Spinal cord (tissue), 10 donors: Measurements from ENCODE around the gene GSKIP. TPM values are rescaled to one million over a fixed set of nuclear protein-coding genes. Genes with fewer than 3 reads are reported as not detected.

ENCODE experiments used
- DNase-seq, 6 donors: peaks; one replicate each; pipeline versions ENCODE4 v3.0.0 to v3.0.0-alpha.2; 2013 to 2015; ENCODE audit warnings: low spot score in 6 of 6, low read depth in 4 of 6
- H3K27ac ChIP-seq: one replicate; pipeline ENCODE4 v1.5.1; 2013; ENCODE audit warnings: low read depth, low read length, control low read depth
- H3K27me3 ChIP-seq: one replicate; pipeline ENCODE4 v1.6.1; 2013; ENCODE audit warnings: low read length; ENCODE audit not compliant: control insufficient read depth, insufficient read depth
- H3K36me3 ChIP-seq: one replicate; pipeline ENCODE4 v1.6.1; 2013; ENCODE audit warnings: low read length; ENCODE audit not compliant: control insufficient read depth, insufficient read depth
- H3K4me1 ChIP-seq: one replicate; pipeline ENCODE4 v1.6.1; 2013; ENCODE audit warnings: low read length; ENCODE audit not compliant: control insufficient read depth, insufficient read depth
- H3K4me3 ChIP-seq: one replicate; pipeline ENCODE4 v1.5.1; 2013; ENCODE audit warnings: low read depth, low read length, control low read depth
- H3K9me3 ChIP-seq: one replicate; pipeline ENCODE4 v1.6.1; 2013; ENCODE audit warnings: low read length; ENCODE audit not compliant: control insufficient read depth, insufficient read depth
- WGBS: methylation state at CpG from one replicate; pipeline ENCODE4 v1.1.5; 2013; ENCODE audit warnings: missing lambda C conversion rate; ENCODE audit not compliant: insufficient coverage; 5-methylcytosine and 5-hydroxymethylcytosine counted together
- polyA plus RNA-seq, 2 donors: library from polyadenylated mRNA; unstranded; fragments of 120-200 nt; gene quantifications; one replicate each; pipeline ENCODE4 v1.2.1, GENCODE V29; 2013; ENCODE audit not compliant: insufficient read length in 2 of 2
- total RNA-seq, 2 donors: library from RNA; depleted of rRNA in 1 of 2; stranded (reverse); fragments of 120-200 nt in 1 of 2; fragments of >200 nt in 1 of 2; gene quantifications; one replicate each; pipeline versions ENCODE4 v1.2.3 to v1.2.4, GENCODE V29; 2013 to 2014
- donor health status: healthy.

Gene GSKIP
- total and polyA plus RNA-seq, 4 donors = 20.1 to 41.7 (median 23.3) TPM

DNA sequence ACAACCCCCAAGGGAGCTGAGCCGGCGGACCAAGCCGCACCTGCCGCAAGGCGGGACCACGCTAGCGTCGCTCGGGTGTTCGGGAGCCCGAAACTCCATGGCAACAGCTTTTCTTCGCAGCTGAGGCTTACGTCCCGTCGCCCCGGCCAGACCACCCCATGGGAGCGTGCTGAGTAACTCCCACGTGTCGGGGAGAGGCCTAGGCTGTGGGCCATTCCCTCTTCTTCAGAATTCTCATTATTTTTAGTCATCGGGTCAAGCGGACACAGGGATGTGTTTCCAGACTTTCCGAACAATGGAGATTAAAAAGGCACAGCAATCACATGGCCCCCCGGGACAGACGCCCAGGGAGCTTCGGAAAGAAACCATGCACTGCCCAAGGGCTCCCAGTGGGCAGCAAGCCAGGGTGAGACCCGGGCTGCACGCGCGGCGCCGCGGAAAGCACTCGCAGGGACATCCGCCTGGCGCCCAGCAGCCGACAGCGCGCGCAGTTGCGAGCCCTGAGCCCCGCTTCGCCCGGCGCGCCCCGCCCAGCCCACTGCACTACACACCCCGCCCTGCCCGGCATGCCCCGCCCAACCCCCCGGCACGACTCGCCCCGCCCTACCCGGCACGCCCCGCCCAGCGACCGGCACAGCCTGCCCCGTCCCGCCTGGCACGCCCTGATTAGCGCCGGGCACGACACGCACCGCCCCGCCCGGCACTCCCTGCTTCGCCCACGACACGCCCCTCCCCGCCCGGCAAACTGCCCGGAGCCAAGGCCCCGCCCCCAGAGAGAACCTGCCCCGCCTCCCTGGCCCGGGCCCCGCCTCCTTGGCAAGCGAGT, 28.2 kb downstream of the GSKIP start:
- 0% methylated on average over 70 of the region's 79 CpGs for WGBS
- DNase-seq = peak; percentile 62 to 96 (median 82)
- H3K27me3 ChIP-seq = peaks cover 4% of the 10 kb centered on the region
- no peaks in the 10 kb centered on the region for H3K36me3 ChIP-seq
- no peak overlapping the region for H3K27ac ChIP-seq
- peaks cover 20% of the 10 kb centered on the region for H3K4me1 ChIP-seq
- H3K4me3 ChIP-seq = peak overlapping the region; percentile 60
- H3K9me3 ChIP-seq = no peaks in the 10 kb centered on the region

DNA sequence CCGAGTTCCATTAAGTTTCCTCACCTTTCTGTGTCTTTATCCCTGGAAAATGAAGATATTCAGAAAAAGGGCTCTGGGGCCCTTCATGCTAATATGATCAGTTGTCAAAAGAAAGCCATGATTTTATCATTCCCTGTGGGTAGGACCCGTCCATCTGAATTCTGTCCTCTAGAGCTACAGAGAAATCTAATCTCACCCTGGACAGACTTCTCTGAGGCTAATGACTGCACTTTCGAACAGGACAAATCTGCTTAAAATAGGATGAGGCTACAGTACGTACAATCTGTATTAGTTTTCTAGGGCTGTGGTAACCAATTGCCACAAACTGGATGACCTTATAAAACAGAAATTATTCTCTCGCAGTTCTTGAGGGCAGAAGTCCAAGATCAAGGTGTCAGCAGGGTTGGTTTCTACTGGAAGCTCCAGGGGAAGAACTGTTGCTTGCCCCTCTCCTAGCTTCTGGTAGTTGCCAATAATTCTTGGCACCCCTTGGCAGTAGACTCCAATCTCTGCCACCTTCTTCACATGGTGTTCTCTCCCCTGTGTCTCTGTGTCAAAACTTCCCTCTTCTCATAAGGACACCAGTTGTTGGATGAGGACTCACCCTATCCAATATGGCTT, 29.9 kb downstream of the GSKIP start:
- no peak overlapping the region for H3K4me3 ChIP-seq
- WGBS = 84% methylated on average over 3 of the region's 5 CpGs
- H3K9me3 ChIP-seq = no peaks in the 10 kb centered on the region
- H3K27me3 ChIP-seq = peaks cover 4% of the 10 kb centered on the region
- H3K27ac ChIP-seq = no peak overlapping the region
- H3K36me3 ChIP-seq = no peaks in the 10 kb centered on the region
- no peak for DNase-seq
- peaks cover 20% of the 10 kb centered on the region for H3K4me1 ChIP-seq

DNA sequence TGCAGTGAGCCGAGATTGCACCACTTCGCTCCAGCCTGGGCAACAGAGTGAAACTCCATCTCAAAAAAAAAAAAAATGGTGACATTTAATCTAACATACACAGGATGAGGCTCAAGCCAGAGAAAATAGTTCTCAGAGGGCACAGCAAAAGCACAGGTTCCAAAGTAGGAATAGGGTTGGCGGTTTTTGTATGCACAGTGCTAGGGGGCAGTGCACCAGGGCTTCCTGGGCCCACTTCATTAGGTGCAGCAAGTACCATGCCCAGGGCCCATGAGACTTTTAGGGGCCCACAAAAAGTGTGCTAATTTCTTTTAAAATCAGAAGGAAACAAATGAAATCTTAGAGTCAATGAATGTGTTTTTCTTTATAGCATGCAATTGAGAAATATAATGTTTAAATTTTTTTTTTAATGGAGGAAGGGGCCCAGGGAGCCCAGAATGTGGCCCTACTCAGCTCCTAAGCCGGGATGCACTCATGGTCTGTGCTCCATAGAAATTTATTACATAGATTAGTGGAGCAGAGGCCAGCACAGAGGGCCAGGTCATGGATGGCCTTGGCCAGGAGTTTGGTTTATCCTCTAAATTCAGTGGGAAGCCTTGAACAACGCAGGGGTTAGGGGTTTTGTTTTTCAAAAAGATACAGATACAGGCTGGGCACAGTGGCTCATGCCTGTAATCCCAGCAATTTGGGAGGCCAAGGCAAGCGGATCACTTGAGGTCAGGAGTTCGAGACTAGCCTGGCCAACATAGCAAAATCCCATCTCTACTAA, 30.9 kb downstream of the GSKIP start:
- DNase-seq = no peak
- H3K27ac ChIP-seq = no peak overlapping the region
- no peaks in the 10 kb centered on the region for H3K36me3 ChIP-seq
- WGBS = 94% methylated on average over 5 of the region's 7 CpGs
- H3K4me3 ChIP-seq = no peak overlapping the region
- H3K4me1 ChIP-seq = peaks cover 20% of the 10 kb centered on the region
- peaks cover 4% of the 10 kb centered on the region for H3K27me3 ChIP-seq
- H3K9me3 ChIP-seq = no peaks in the 10 kb centered on the region

DNA sequence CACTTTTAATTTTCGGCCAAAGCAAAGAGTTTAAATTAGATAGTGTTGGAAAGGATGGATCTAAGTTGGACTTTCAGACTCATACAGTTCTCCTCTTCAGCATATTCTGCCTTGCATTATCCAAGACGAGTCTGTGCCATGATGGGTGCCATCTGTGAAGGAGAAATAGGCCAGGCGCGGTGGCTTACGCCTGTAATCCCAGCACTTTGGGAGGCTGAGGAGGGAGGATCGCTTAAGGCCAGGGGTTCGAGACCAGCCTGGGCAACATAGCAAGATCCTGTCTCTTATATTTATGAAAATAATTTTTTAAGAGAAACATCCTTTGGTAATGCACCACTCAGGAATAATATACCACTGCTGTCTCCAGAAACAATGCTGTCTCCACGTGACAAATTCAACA, 35.1 kb downstream of the GSKIP start:
- H3K9me3 ChIP-seq = no peaks in the 10 kb centered on the region
- no peak for DNase-seq
- H3K4me3 ChIP-seq = no peak overlapping the region
- H3K27me3 ChIP-seq = no peaks in the 10 kb centered on the region
- no peaks in the 10 kb centered on the region for H3K4me1 ChIP-seq
- no peaks in the 10 kb centered on the region for H3K36me3 ChIP-seq
- no CpG with 5 or more reads among the region's 8 CpGs for whole genome bisulfite sequencing
- no peak overlapping the region for H3K27ac ChIP-seq

DNA sequence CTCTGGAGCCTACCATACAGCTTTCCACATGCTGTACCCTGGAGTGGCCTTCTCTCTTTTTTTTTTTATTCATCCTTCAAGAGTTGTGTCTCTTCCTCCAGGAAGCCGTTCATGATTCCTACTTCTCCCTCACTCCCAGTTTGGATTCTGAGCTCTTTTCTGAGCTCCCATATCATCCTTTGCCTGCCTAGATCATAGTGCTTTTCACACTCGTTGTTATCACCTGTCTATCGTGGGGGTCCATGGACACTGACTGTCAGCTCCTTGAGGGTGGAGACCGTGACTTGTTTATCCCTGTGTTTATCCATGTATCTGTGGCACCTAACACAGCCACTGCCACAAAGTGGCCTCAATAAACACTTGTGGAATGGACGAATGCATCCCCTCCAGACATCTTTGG, 35.6 kb downstream of the GSKIP start:
- Histone ChIP-seq H3K4me1 (no peaks in the 10 kb centered on the region), H3K27ac (no peak overlapping the region), H3K27me3 (no peaks in the 10 kb centered on the region), H3K4me3 (no peak overlapping the region), H3K36me3 (no peaks in the 10 kb centered on the region), H3K9me3 (no peaks in the 10 kb centered on the region)
- WGBS = 93% methylated on average over 5 of the region's 5 CpGs
- DNase-seq = no peak

DNA sequence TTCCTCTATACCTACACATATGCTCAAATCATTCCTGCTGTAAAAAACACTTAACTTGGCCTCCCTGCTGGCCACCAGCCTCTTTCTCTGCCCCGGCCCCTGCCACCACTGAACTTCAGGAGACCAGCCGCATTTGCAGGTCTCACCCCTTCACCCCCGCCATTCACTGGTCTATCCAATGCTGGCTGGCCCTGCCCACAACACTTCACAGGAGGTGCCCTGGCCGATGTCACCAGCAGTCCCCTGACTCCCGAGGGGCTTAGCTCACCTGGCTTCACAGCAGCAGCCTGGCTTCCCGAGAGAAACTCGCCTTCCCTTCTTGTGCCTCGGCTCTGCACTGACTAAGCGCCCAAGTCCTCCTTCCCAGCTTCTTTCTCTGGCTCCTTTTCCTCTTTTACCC, 36.1 kb downstream of the GSKIP start:
- H3K27ac ChIP-seq = no peak overlapping the region
- DNase-seq = no peak
- no peaks in the 10 kb centered on the region for H3K27me3 ChIP-seq
- 79% methylated on average over 9 of the region's 9 CpGs for WGBS
- H3K4me1 ChIP-seq = no peaks in the 10 kb centered on the region
- H3K36me3 ChIP-seq = no peaks in the 10 kb centered on the region
- H3K9me3 ChIP-seq = no peaks in the 10 kb centered on the region
- H3K4me3 ChIP-seq = no peak overlapping the region

DNA sequence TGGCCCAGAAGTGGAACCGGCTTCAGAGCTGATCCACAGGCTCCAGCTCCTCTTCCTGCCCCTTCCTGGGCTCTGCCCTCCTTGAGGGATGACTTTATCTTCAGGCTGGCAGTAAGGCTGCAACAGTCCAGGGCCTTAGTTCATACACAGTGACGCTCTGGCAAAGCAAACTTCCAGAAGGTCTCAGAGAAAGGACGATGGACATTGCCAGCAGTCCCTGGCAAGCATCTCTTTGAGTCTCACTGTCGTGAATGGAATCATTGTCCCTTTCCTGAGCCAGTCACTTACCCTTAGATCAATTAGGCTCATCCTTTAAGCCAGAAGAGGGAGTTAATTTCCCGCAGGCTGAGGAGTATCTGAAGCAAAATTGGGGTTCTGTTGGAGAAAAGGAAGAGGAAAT, 37.2 kb downstream of the GSKIP start:
- DNase-seq = peak in 3 of 6 donors; percentile 31 to 67 (median 47)
- Histone ChIP-seq H3K9me3 (no peaks in the 10 kb centered on the region), H3K27me3 (no peaks in the 10 kb centered on the region), H3K4me3 (no peak overlapping the region), H3K36me3 (no peaks in the 10 kb centered on the region), H3K4me1 (no peaks in the 10 kb centered on the region), H3K27ac (no peak overlapping the region)
- 65% methylated on average over 3 of the region's 5 CpGs for WGBS

DNA sequence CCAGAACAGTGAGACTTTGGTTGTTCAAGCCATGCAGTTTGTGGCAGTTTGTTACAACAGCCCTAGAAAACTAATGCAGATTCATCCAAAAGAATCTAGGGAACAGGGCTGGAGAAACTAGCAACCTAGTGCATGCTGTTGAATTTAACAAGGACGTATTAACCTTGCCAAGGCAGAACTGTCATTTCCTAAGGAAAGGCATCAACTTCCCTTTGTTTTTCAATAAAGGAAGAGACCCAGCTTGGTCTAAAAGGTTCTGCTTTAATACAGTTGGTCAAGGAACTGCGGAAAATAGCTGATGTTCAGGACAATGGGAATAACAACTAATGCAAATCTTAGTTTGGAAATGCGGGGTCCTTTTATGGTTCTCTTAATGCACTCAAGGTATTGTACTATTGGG, 40.1 kb downstream of the GSKIP start:
- no peaks in the 10 kb centered on the region for H3K36me3 ChIP-seq
- no peak overlapping the region for H3K4me3 ChIP-seq
- no peaks in the 10 kb centered on the region for H3K4me1 ChIP-seq
- WGBS = 83% methylated on average over 2 of the region's 3 CpGs
- no peak for DNase-seq
- no peak overlapping the region for H3K27ac ChIP-seq
- H3K27me3 ChIP-seq = no peaks in the 10 kb centered on the region
- H3K9me3 ChIP-seq = no peaks in the 10 kb centered on the region

DNA sequence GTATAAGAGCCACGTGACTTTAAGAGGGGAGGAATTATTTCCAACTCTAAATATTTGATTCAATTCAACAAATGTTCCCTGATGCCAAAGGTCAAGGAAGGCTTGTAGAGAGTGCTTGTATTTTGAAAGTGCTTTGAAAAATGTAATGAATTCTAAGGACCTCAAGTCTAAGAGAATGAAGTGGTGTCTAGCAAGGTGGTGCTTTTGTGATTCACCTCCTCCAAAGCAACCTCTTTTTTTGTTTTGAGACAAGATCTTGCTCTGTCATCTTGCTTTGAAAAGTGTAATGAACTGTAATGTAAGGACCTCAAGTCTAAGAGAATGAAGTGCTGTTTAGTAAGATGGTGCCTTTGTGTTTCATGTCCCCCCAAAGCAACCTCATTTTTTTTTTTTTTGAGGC, 42.4 kb downstream of the GSKIP start:
- DNase-seq = no peak
- Histone ChIP-seq H3K36me3 (no peaks in the 10 kb centered on the region), H3K9me3 (no peaks in the 10 kb centered on the region), H3K4me3 (no peak overlapping the region), H3K27ac (no peak overlapping the region), H3K27me3 (no peaks in the 10 kb centered on the region), H3K4me1 (no peaks in the 10 kb centered on the region)
- no CpG with 5 or more reads among the region's 1 CpG for WGBS
